Keratinocyte (primary cell): ENCODE measurements around the gene DSCAM. TPM values are rescaled to one million over a fixed set of nuclear protein-coding genes. Genes with fewer than 3 reads are reported as not detected.

Experiments used
- DNase-seq: peaks from one replicate; pipeline ENCODE4 v3.0.0-alpha.2; 2011; ENCODE audit warnings: low read depth, missing footprints, low spot score
- FAIRE-seq: peaks from 2 replicates; lab custom pipeline; 2011; peaks lifted over from hg19 to GRCh38; lab: Jason Lieb, UNC
- H2AFZ ChIP-seq: 2 replicates; pipeline ENCODE4 v1.6.0; 2012; ENCODE audit warnings: low read length, control low read depth, inconsistent platforms; ENCODE audit not compliant: control insufficient read depth
- H3K27ac ChIP-seq: 2 replicates; pipeline ENCODE4 v1.5.1; 2011; ENCODE audit warnings: low read length; ENCODE audit not compliant: control insufficient read depth, insufficient read depth
- H3K27me3 ChIP-seq: 3 replicates; pipeline ENCODE4 v1.6.0; 2011; ENCODE audit warnings: low read length; ENCODE audit not compliant: control insufficient read depth, insufficient read depth; ENCODE audit errors: extremely low read depth
- H3K36me3 ChIP-seq, 2 experiments: 2 replicates in 1 of 2; 3 replicates in 1 of 2; pipeline ENCODE4 v1.5.1; 2011; ENCODE audit warnings: low read length in 2 of 2, mild to moderate bottlenecking in 1 of 2; ENCODE audit not compliant: control insufficient read depth in 2 of 2, insufficient read depth in 2 of 2; ENCODE audit errors: extremely low read depth in 1 of 2
- H3K4me1 ChIP-seq: 3 replicates; pipeline ENCODE4 v1.5.1; 2011; ENCODE audit warnings: low read length; ENCODE audit not compliant: control insufficient read depth, insufficient read depth; ENCODE audit errors: extremely low read depth
- H3K4me2 ChIP-seq: 3 replicates; pipeline ENCODE4 v1.6.0; 2011; ENCODE audit warnings: low read depth, low read length; ENCODE audit not compliant: control insufficient read depth, insufficient read depth; ENCODE audit errors: extremely low read depth
- H3K4me3 ChIP-seq, 3 experiments: fragments of 200-600 bp in 1 of 3; sonication (generic) in 1 of 3; 2 replicates in 2 of 3; 3 replicates in 1 of 3; pipeline ENCODE4 v1.5.1; 2011 to 2016; ENCODE audit warnings: low read length in 3 of 3, mild to moderate bottlenecking in 3 of 3, control low read depth in 2 of 3, inconsistent platforms in 1 of 3, low read depth in 1 of 3, mixed read lengths in 1 of 3, mixed run types in 1 of 3, moderate library complexity in 1 of 3; ENCODE audit not compliant: control insufficient read depth in 2 of 3, insufficient read depth in 2 of 3; ENCODE audit errors: extremely low read depth in 1 of 3
- H3K79me2 ChIP-seq: 2 replicates; pipeline ENCODE4 v1.6.0; 2012; ENCODE audit warnings: low read length; ENCODE audit not compliant: control insufficient read depth, insufficient read depth
- H3K9ac ChIP-seq: 3 replicates; pipeline ENCODE4 v1.6.0; 2011; ENCODE audit warnings: low read length; ENCODE audit not compliant: control insufficient read depth, insufficient read depth; ENCODE audit errors: extremely low read depth
- H3K9me1 ChIP-seq: 3 replicates; pipeline ENCODE4 v1.6.0; 2011; ENCODE audit warnings: low read length; ENCODE audit not compliant: control insufficient read depth, insufficient read depth; ENCODE audit errors: extremely low read depth
- H3K9me3 ChIP-seq: 2 replicates; pipeline ENCODE4 v1.5.1; 2012; ENCODE audit warnings: low read depth, low read length; ENCODE audit not compliant: control insufficient read depth
- H4K20me1 ChIP-seq: 3 replicates; pipeline ENCODE4 v1.6.0; 2011; ENCODE audit warnings: low read length; ENCODE audit not compliant: control insufficient read depth, insufficient read depth; ENCODE audit errors: extremely low read depth
- CTCF ChIP-seq, 3 experiments: IDR thresholded peaks in 1 of 3; conservative IDR thresholded peaks in 1 of 3; optimal IDR thresholded peaks in 1 of 3; 2 replicates in 2 of 3; 3 replicates in 1 of 3; pipeline versions ENCODE3 to v1.5.1; 2011; ENCODE audit warnings: low read length in 3 of 3, mild to moderate bottlenecking in 3 of 3, moderate library complexity in 2 of 3, control low read depth in 1 of 3, inconsistent platforms in 1 of 3; ENCODE audit not compliant: insufficient read depth in 2 of 3; ENCODE audit errors: extremely low read depth in 1 of 3
- EZH2 ChIP-seq: IDR thresholded peaks from one replicate; pipeline ENCODE4 v1.6.1; 2012; ENCODE audit warnings: inconsistent platforms, mild to moderate bottlenecking, low read length, moderate library complexity
- dilution Hi-C: fragments of 300-500 bp; cut with MboI; formaldehyde crosslinking; loops from one replicate; pipeline ENCODE4 v1.7.0; 2020; ENCODE audit warnings: low sequenced_read_pairs; ENCODE audit not compliant: extremely low pct_ligation_motif_present
- polyA plus RNA-seq, 5 experiments: library from polyadenylated mRNA; depleted of rRNA in 3 of 5; stranded (reverse) in 3 of 5; stranded (forward) in 1 of 5; unstranded in 1 of 5; fragments of >200 nt; gene quantifications; 1 replicate in 1 of 5; 2 replicates in 3 of 5; 3 replicates in 1 of 5; pipeline versions ENCODE4 v1.2.1 to v1.2.3, GENCODE V29; 2011 to 2012; ENCODE audit warnings: missing spikeins in 2 of 5, low read depth in 1 of 5, low replicate concordance in 1 of 5

The DSCAM gene
- polyA plus RNA-seq, 1 donor (not counting 4 experiments of a cell fraction or from before 2014, with no cell fraction given) = 2.1 TPM

- DNase-seq (no peak), FAIRE-seq (peak; percentile 43)
These were observed 231.2 kb downstream of the DSCAM start for GRCh38 chr21:40615505-40616376.

GRCh38 chr21:40613546-40614030 is 233.4 kb downstream of the DSCAM start:
- no peaks in the 10 kb centered on the region for H3K9me1 ChIP-seq
- H3K4me3 ChIP-seq = no peak overlapping the region
- no peak overlapping the region for H2AFZ ChIP-seq
- H3K27ac ChIP-seq = no peak overlapping the region
- DNase-seq (no peak), FAIRE-seq (no peak)
- no peaks in the 10 kb centered on the region for H3K9me3 ChIP-seq
- no peaks in the 10 kb centered on the region for H3K27me3 ChIP-seq
- peaks cover 9% of the 10 kb centered on the region for H3K4me1 ChIP-seq
- H3K36me3 ChIP-seq = no peaks in the 10 kb centered on the region
- TF ChIP-seq CTCF (optimal IDR thresholded peaks at IDR 0.05 in 1 of 3, IDR thresholded peaks at IDR 0.05 in 1 of 3, conservative IDR thresholded peaks at IDR 0.05 in 1 of 3; ENCODE audit: extremely low read depth in 1 of 3, insufficient read depth in 2 of 3, low read length in 3 of 3) (no peak), EZH2 (no peak)
- dilution Hi-C loops = no loop called here
- H4K20me1 ChIP-seq = no peaks in the 10 kb centered on the region
- H3K9ac ChIP-seq = no peak overlapping the region
- H3K4me2 ChIP-seq = no peak overlapping the region
- H3K79me2 ChIP-seq = no peaks in the 10 kb centered on the region

More at GRCh38 chr21:40615505-40616376, 231.2 kb downstream of the DSCAM start:
- dilution Hi-C loops = no loop called here
- H3K4me2 ChIP-seq = no peak overlapping the region
- no peak overlapping the region for H3K9ac ChIP-seq
- no peak overlapping the region for H2AFZ ChIP-seq
- H3K9me1 ChIP-seq = no peaks in the 10 kb centered on the region
- no peaks in the 10 kb centered on the region for H3K27me3 ChIP-seq
- no peaks in the 10 kb centered on the region for H3K79me2 ChIP-seq
- no peaks in the 10 kb centered on the region for H3K36me3 ChIP-seq
- H4K20me1 ChIP-seq = no peaks in the 10 kb centered on the region
- no peak overlapping the region for H3K27ac ChIP-seq
- H3K4me3 ChIP-seq = no peak overlapping the region
- peaks cover 9% of the 10 kb centered on the region for H3K4me1 ChIP-seq
- TF ChIP-seq CTCF (optimal IDR thresholded peaks at IDR 0.05 in 1 of 3, IDR thresholded peaks at IDR 0.05 in 1 of 3, conservative IDR thresholded peaks at IDR 0.05 in 1 of 3; ENCODE audit: extremely low read depth in 1 of 3, insufficient read depth in 2 of 3, low read length in 3 of 3) (peak in 1 of 3 experiments; percentile 29), EZH2 (no peak)
- H3K9me3 ChIP-seq = no peaks in the 10 kb centered on the region
